ENCODE measurements around the gene ATG101.

ATG101 gene

GRCh38 chr12:52042706-52043385 lies 26.9 kb upstream of the ATG101 start:
- DNase-seq (ENCODE audit: low read depth): no peak
- H3K4me3 ChIP-seq (ENCODE audit: low read depth, low read length): no peak overlapping the region
- TF ChIP-seq CTCF (IDR thresholded peaks at IDR 0.05; ENCODE audit: insufficient read depth, low read depth, low read length, missing control alignments): no peak

- no peak overlapping the region for H3K4me3 ChIP-seq (ENCODE audit: low read depth, low read length)
- no peak for TF ChIP-seq CTCF (IDR thresholded peaks at IDR 0.05; ENCODE audit: insufficient read depth, low read depth, low read length, missing control alignments)
- DNase-seq (ENCODE audit: low read depth): no peak
Measured at GRCh38 chr12:52043386-52044212, 26.2 kb upstream of the ATG101 start.

- DNase-seq (ENCODE audit: low read depth): no peak
- no peak for TF ChIP-seq CTCF (IDR thresholded peaks at IDR 0.05; ENCODE audit: insufficient read depth, low read depth, low read length, missing control alignments)
- H3K4me3 ChIP-seq (ENCODE audit: low read depth, low read length): no peak overlapping the region
Measured at GRCh38 chr12:52044292-52044983, 25.3 kb upstream of the ATG101 start.

GRCh38 chr12:52045794-52046199 lies 24.0 kb upstream of the ATG101 start:
- TF ChIP-seq CTCF (IDR thresholded peaks at IDR 0.05; ENCODE audit: insufficient read depth, low read depth, low read length, missing control alignments): no peak
- DNase-seq (ENCODE audit: low read depth): peak; percentile 34
- no peak overlapping the region for H3K4me3 ChIP-seq (ENCODE audit: low read depth, low read length)

- no peak overlapping the region for H3K4me3 ChIP-seq (ENCODE audit: low read depth, low read length)
- TF ChIP-seq CTCF (IDR thresholded peaks at IDR 0.05; ENCODE audit: insufficient read depth, low read depth, low read length, missing control alignments): no peak
- DNase-seq (ENCODE audit: low read depth): no peak
Measured at GRCh38 chr12:52046859-52047258, 22.9 kb upstream of the ATG101 start.

GRCh38 chr12:52049286-52049685 lies 20.5 kb upstream of the ATG101 start:
- no peak for TF ChIP-seq CTCF (IDR thresholded peaks at IDR 0.05; ENCODE audit: insufficient read depth, low read depth, low read length, missing control alignments)
- DNase-seq (ENCODE audit: low read depth): no peak
- H3K4me3 ChIP-seq (ENCODE audit: low read depth, low read length): no peak overlapping the region
